Osteoblast (primary cell): ENCODE data around the gene POU6F2. TPM values are rescaled to one million over a fixed set of nuclear protein-coding genes. Genes with fewer than 3 reads are reported as not detected.

Experiments
- DNase-seq: peaks from one replicate; pipeline ENCODE4 v3.0.0; 2011; ENCODE audit warnings: low spot score, mixed read lengths; ENCODE audit not compliant: insufficient read length; ENCODE audit errors: missing footprints
- H2AFZ ChIP-seq: 2 replicates; pipeline ENCODE4 v1.6.0; 2011; ENCODE audit warnings: mild to moderate bottlenecking, low read length
- H3K27ac ChIP-seq: 2 replicates; pipeline ENCODE4 v1.5.1; 2011; ENCODE audit warnings: mild to moderate bottlenecking, low read depth, low read length, moderate library complexity
- H3K27me3 ChIP-seq: 2 replicates; pipeline ENCODE4 v1.6.0; 2012; ENCODE audit warnings: mild to moderate bottlenecking, control low read depth, inconsistent platforms, low read length, moderate library complexity; ENCODE audit not compliant: insufficient read depth
- H3K36me3 ChIP-seq: 2 replicates; pipeline ENCODE4 v1.5.1; 2011; ENCODE audit warnings: mild to moderate bottlenecking, low read length, control low read depth, moderate library complexity; ENCODE audit not compliant: insufficient read depth
- H3K4me1 ChIP-seq: 2 replicates; pipeline ENCODE4 v1.5.1; 2011; ENCODE audit warnings: mild to moderate bottlenecking, low read length, control low read depth, moderate library complexity; ENCODE audit not compliant: insufficient read depth
- H3K4me2 ChIP-seq: 2 replicates; pipeline ENCODE4 v1.6.0; 2011; ENCODE audit warnings: mild to moderate bottlenecking, low read length; ENCODE audit not compliant: insufficient read depth
- H3K4me3 ChIP-seq: fragments of 200-600 bp; sonication (generic); 3 replicates; pipeline ENCODE4 v1.5.1; 2012; ENCODE audit warnings: mild to moderate bottlenecking, low read length, inconsistent platforms; ENCODE audit not compliant: insufficient read depth
- H3K79me2 ChIP-seq: 2 replicates; pipeline ENCODE4 v1.6.0; 2012; ENCODE audit warnings: mild to moderate bottlenecking, low read length, control low read depth, inconsistent platforms; ENCODE audit not compliant: insufficient read depth
- H3K9me3 ChIP-seq: 2 replicates; pipeline ENCODE4 v1.5.1; 2011; ENCODE audit warnings: low read depth, low read length, control low read depth
- H4K20me1 ChIP-seq: 2 replicates; pipeline ENCODE4 v1.6.0; 2012; ENCODE audit warnings: mild to moderate bottlenecking, low read length, control low read depth; ENCODE audit not compliant: insufficient read depth
- CTCF ChIP-seq: IDR thresholded peaks from 2 replicates; pipeline ENCODE4 v1.5.1; 2011; ENCODE audit warnings: mild to moderate bottlenecking, low read depth, low read length, moderate library complexity; ENCODE audit errors: extremely low read depth
- total RNA-seq: library from RNA; depleted of rRNA; stranded (reverse); fragments of >200 nt; gene quantifications from 2 replicates; pipeline ENCODE4 v1.2.3, GENCODE V29; 2012

The POU6F2 gene
- total RNA-seq, 1 donor, result not detected

GRCh38 chr7:38950309-38950708 is 27.4 kb upstream of the POU6F2 start:
- H3K27me3 ChIP-seq, result no peaks in the 10 kb centered on the region
- H2AFZ ChIP-seq, result no peak overlapping the region
- H3K4me2 ChIP-seq, result no peak overlapping the region
- H3K9me3 ChIP-seq, result no peaks in the 10 kb centered on the region
- H3K36me3 ChIP-seq, result no peaks in the 10 kb centered on the region
- no peak overlapping the region for H3K27ac ChIP-seq
- no peak overlapping the region for H3K4me3 ChIP-seq
- DNase-seq, result no peak
- no peaks in the 10 kb centered on the region for H3K4me1 ChIP-seq
- no peaks in the 10 kb centered on the region for H4K20me1 ChIP-seq
- no peaks in the 10 kb centered on the region for H3K79me2 ChIP-seq
- TF ChIP-seq CTCF, result no peak

GRCh38 chr7:38951213-38951612 is 26.5 kb upstream of the POU6F2 start:
- no peak overlapping the region for H3K4me2 ChIP-seq
- H2AFZ ChIP-seq, result no peak overlapping the region

GRCh38 chr7:38953227-38953626 is 24.5 kb upstream of the POU6F2 start:
- DNase-seq, result no peak
- no peak for TF ChIP-seq CTCF
- no peaks in the 10 kb centered on the region for H3K79me2 ChIP-seq
- H3K36me3 ChIP-seq, result no peaks in the 10 kb centered on the region
- H2AFZ ChIP-seq, result no peak overlapping the region
- no peak overlapping the region for H3K4me2 ChIP-seq
- no peak overlapping the region for H3K4me3 ChIP-seq
- H3K4me1 ChIP-seq, result no peaks in the 10 kb centered on the region
- H3K27me3 ChIP-seq, result no peaks in the 10 kb centered on the region
- H4K20me1 ChIP-seq, result no peaks in the 10 kb centered on the region
- H3K27ac ChIP-seq, result no peak overlapping the region
- H3K9me3 ChIP-seq, result no peaks in the 10 kb centered on the region

More at GRCh38 chr7:38951213-38951612, 26.5 kb upstream of the POU6F2 start:
- TF ChIP-seq CTCF, result no peak
- Histone ChIP-seq H3K36me3 (no peaks in the 10 kb centered on the region), H3K27me3 (no peaks in the 10 kb centered on the region), H3K4me3 (no peak overlapping the region), H3K4me1 (no peaks in the 10 kb centered on the region), H3K27ac (no peak overlapping the region), H3K79me2 (no peaks in the 10 kb centered on the region), H3K9me3 (no peaks in the 10 kb centered on the region), H4K20me1 (no peaks in the 10 kb centered on the region)
- DNase-seq, result no peak

GRCh38 chr7:38953971-38954370 is 23.7 kb upstream of the POU6F2 start:
- H4K20me1 ChIP-seq, result no peaks in the 10 kb centered on the region
- no peak for TF ChIP-seq CTCF
- H3K4me1 ChIP-seq, result no peaks in the 10 kb centered on the region
- H3K9me3 ChIP-seq, result no peaks in the 10 kb centered on the region
- no peaks in the 10 kb centered on the region for H3K27me3 ChIP-seq
- no peak overlapping the region for H3K27ac ChIP-seq
- H3K4me3 ChIP-seq, result no peak overlapping the region
- H3K4me2 ChIP-seq, result no peak overlapping the region
- no peaks in the 10 kb centered on the region for H3K79me2 ChIP-seq
- H3K36me3 ChIP-seq, result no peaks in the 10 kb centered on the region
- DNase-seq, result no peak
- H2AFZ ChIP-seq, result no peak overlapping the region
